ENCODE data around the gene FLT3.

Gene FLT3

GRCh38 chr13:28002886-28003698 is 97.3 kb downstream of the FLT3 start:
- Histone ChIP-seq H3K4me3 (ENCODE audit: low read length) (no peak overlapping the region), H3K27ac (ENCODE audit: low read depth, low read length) (no peak overlapping the region), H3K36me3 (ENCODE audit: control insufficient read depth, insufficient read depth, low read length) (no peaks in the 10 kb centered on the region), H3K27me3 (ENCODE audit: control insufficient read depth, insufficient read depth, low read length) (no peaks in the 10 kb centered on the region), H3K9ac (ENCODE audit: low read length) (no peak overlapping the region), H3K4me1 (ENCODE audit: control insufficient read depth, insufficient read depth, low read length) (no peaks in the 10 kb centered on the region)

- no peak overlapping the region for H3K9ac ChIP-seq (ENCODE audit: low read length)
- H3K27ac ChIP-seq (ENCODE audit: low read depth, low read length) = no peak overlapping the region
- no peaks in the 10 kb centered on the region for H3K4me1 ChIP-seq (ENCODE audit: control insufficient read depth, insufficient read depth, low read length)
- no peaks in the 10 kb centered on the region for H3K36me3 ChIP-seq (ENCODE audit: control insufficient read depth, insufficient read depth, low read length)
- H3K4me3 ChIP-seq (ENCODE audit: low read length) = no peak overlapping the region
- H3K27me3 ChIP-seq (ENCODE audit: control insufficient read depth, insufficient read depth, low read length) = no peaks in the 10 kb centered on the region
Observed at GRCh38 chr13:28001837-28002473, 98.4 kb downstream of the FLT3 start.

GRCh38 chr13:28001049-28001448 is 99.3 kb downstream of the FLT3 start:
- H3K9ac ChIP-seq (ENCODE audit: low read length) = no peak overlapping the region
- H3K36me3 ChIP-seq (ENCODE audit: control insufficient read depth, insufficient read depth, low read length) = no peaks in the 10 kb centered on the region
- H3K4me3 ChIP-seq (ENCODE audit: low read length) = no peak overlapping the region

GRCh38 chr13:28000567-28000966 is 99.8 kb downstream of the FLT3 start:
- H3K36me3 ChIP-seq (ENCODE audit: control insufficient read depth, insufficient read depth, low read length) = no peaks in the 10 kb centered on the region

More at GRCh38 chr13:28001049-28001448, 99.3 kb downstream of the FLT3 start:
- Histone ChIP-seq H3K4me1 (ENCODE audit: control insufficient read depth, insufficient read depth, low read length) (no peaks in the 10 kb centered on the region), H3K27ac (ENCODE audit: low read depth, low read length) (no peak overlapping the region), H3K27me3 (ENCODE audit: control insufficient read depth, insufficient read depth, low read length) (no peaks in the 10 kb centered on the region)

GRCh38 chr13:27997904-27998522 is 102.4 kb downstream of the FLT3 start:
- Histone ChIP-seq H3K27me3 (ENCODE audit: control insufficient read depth, insufficient read depth, low read length) (no peaks in the 10 kb centered on the region), H3K36me3 (ENCODE audit: control insufficient read depth, insufficient read depth, low read length) (no peaks in the 10 kb centered on the region), H3K4me3 (ENCODE audit: low read length) (no peak overlapping the region), H3K4me1 (ENCODE audit: control insufficient read depth, insufficient read depth, low read length) (no peaks in the 10 kb centered on the region), H3K9ac (ENCODE audit: low read length) (no peak overlapping the region), H3K27ac (ENCODE audit: low read depth, low read length) (no peak overlapping the region)

More at GRCh38 chr13:28000567-28000966, 99.8 kb downstream of the FLT3 start:
- Histone ChIP-seq H3K27me3 (ENCODE audit: control insufficient read depth, insufficient read depth, low read length) (no peaks in the 10 kb centered on the region), H3K9ac (ENCODE audit: low read length) (no peak overlapping the region), H3K4me1 (ENCODE audit: control insufficient read depth, insufficient read depth, low read length) (no peaks in the 10 kb centered on the region), H3K27ac (ENCODE audit: low read depth, low read length) (no peak overlapping the region), H3K4me3 (ENCODE audit: low read length) (no peak overlapping the region)

- no peaks in the 10 kb centered on the region for H3K36me3 ChIP-seq (ENCODE audit: control insufficient read depth, insufficient read depth, low read length)
- no peak overlapping the region for H3K4me3 ChIP-seq (ENCODE audit: low read length)
- no peaks in the 10 kb centered on the region for H3K27me3 ChIP-seq (ENCODE audit: control insufficient read depth, insufficient read depth, low read length)
- no peak overlapping the region for H3K27ac ChIP-seq (ENCODE audit: low read depth, low read length)
- no peaks in the 10 kb centered on the region for H3K4me1 ChIP-seq (ENCODE audit: control insufficient read depth, insufficient read depth, low read length)
- no peak overlapping the region for H3K9ac ChIP-seq (ENCODE audit: low read length)
Observed at GRCh38 chr13:27991881-27992280, 108.5 kb downstream of the FLT3 start.

GRCh38 chr13:27988520-27988919 is 111.9 kb downstream of the FLT3 start, which contains the start of gene URAD:
Gene URAD (minus strand): TSS chr13:27988693. CDS start chr13:27988637, 56 bp downstream.
- Histone ChIP-seq H3K27ac (ENCODE audit: low read depth, low read length) (no peak within 1 kb of the TSS), H3K27me3 (ENCODE audit: control insufficient read depth, insufficient read depth, low read length) (peaks cover 3% of the 10 kb centered on the region), H3K4me3 (ENCODE audit: low read length) (no peak within 1 kb of the TSS), H3K4me1 (ENCODE audit: control insufficient read depth, insufficient read depth, low read length) (no peaks in the 10 kb centered on the region), H3K36me3 (ENCODE audit: control insufficient read depth, insufficient read depth, low read length) (no peaks in the 10 kb centered on the region), H3K9ac (ENCODE audit: low read length) (no peak within 1 kb of the TSS)

- Histone ChIP-seq H3K27ac (ENCODE audit: low read depth, low read length) (no peak overlapping the region), H3K9ac (ENCODE audit: low read length) (no peak overlapping the region), H3K4me3 (ENCODE audit: low read length) (no peak overlapping the region), H3K4me1 (ENCODE audit: control insufficient read depth, insufficient read depth, low read length) (no peaks in the 10 kb centered on the region), H3K27me3 (ENCODE audit: control insufficient read depth, insufficient read depth, low read length) (peaks cover 8% of the 10 kb centered on the region), H3K36me3 (ENCODE audit: control insufficient read depth, insufficient read depth, low read length) (no peaks in the 10 kb centered on the region)
Observed at GRCh38 chr13:27985600-27985999, 114.8 kb downstream of the FLT3 start.

- Histone ChIP-seq H3K27ac (ENCODE audit: low read depth, low read length) (no peak overlapping the region), H3K9ac (ENCODE audit: low read length) (no peak overlapping the region), H3K4me1 (ENCODE audit: control insufficient read depth, insufficient read depth, low read length) (no peaks in the 10 kb centered on the region), H3K4me3 (ENCODE audit: low read length) (no peak overlapping the region), H3K27me3 (ENCODE audit: control insufficient read depth, insufficient read depth, low read length) (peaks cover 25% of the 10 kb centered on the region), H3K36me3 (ENCODE audit: control insufficient read depth, insufficient read depth, low read length) (no peaks in the 10 kb centered on the region)
Observed at GRCh38 chr13:27982361-27982760, 118.0 kb downstream of the FLT3 start.

- Histone ChIP-seq H3K9ac (ENCODE audit: low read length) (no peak overlapping the region), H3K27ac (ENCODE audit: low read depth, low read length) (no peak overlapping the region), H3K36me3 (ENCODE audit: control insufficient read depth, insufficient read depth, low read length) (no peaks in the 10 kb centered on the region), H3K4me3 (ENCODE audit: low read length) (no peak overlapping the region), H3K27me3 (ENCODE audit: control insufficient read depth, insufficient read depth, low read length) (peaks cover 25% of the 10 kb centered on the region), H3K4me1 (ENCODE audit: control insufficient read depth, insufficient read depth, low read length) (no peaks in the 10 kb centered on the region)
Observed at GRCh38 chr13:27981006-27981708, 119.2 kb downstream of the FLT3 start.

GRCh38 chr13:27980280-27980998 is 119.9 kb downstream of the FLT3 start:
- Histone ChIP-seq H3K4me1 (ENCODE audit: control insufficient read depth, insufficient read depth, low read length) (no peaks in the 10 kb centered on the region), H3K27ac (ENCODE audit: low read depth, low read length) (no peak overlapping the region), H3K4me3 (ENCODE audit: low read length) (peak overlapping the region; percentile 53), H3K36me3 (ENCODE audit: control insufficient read depth, insufficient read depth, low read length) (no peaks in the 10 kb centered on the region), H3K27me3 (ENCODE audit: control insufficient read depth, insufficient read depth, low read length) (peaks cover 26% of the 10 kb centered on the region), H3K9ac (ENCODE audit: low read length) (no peak overlapping the region)
